GM18511 (cell line): Measurements from ENCODE around the gene OGDHL.
"Not testable (repeated sequence)": the region's sequence is repeated elsewhere in the genome, so short reads cannot be mapped to it uniquely, and the experiment has no call there.

ENCODE experiments used
- ATAC-seq: cut with Tn5 transposase; IDR thresholded peaks from one replicate; pipeline ENCODE4 v1.9.1; 2021; ENCODE audit warnings: mild to moderate bottlenecking, moderate library complexity; ENCODE audit not compliant: unreplicated experiment

Gene OGDHL

DNA sequence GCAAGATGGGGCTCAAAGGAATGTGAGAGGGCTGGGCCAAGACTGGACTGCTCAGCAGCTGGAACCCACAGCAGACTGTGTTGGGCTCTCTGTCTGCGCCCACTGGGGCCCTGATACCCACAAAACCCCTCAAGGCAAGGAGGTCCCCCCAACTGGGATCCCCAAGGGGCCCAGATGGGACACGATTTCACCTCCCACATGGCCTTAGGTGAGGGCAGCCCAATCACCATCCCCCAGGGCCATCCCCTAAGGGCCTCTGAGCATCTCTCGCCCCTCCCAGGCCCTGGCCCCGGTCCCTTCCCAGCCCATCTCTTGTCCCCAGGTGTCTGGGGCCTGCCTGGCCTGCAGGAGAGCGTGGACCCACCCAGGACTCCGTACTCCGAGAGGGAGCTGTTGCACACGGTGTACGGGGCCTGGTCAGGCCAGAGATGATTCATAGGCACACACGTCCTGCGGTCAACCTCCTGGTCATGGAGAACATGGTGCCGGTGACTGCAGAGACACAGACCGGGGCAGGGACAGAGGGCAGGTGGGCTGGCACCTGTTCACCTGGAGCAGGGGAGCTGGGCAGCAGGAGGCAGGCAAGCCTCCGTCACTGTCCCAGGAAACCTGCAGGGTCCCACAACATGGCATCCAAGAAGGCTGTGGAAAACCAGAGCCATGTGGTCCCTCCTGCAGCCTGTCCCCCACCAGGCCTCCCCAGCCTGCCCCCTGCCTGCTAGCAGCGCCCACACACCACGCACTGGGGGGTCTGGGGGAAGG lies 21.6 kb downstream of the OGDHL start:
- ATAC-seq, result no peak

GRCh38 chr10:49739426-49739825 lies 22.7 kb downstream of the OGDHL start:
- no peak for ATAC-seq

GRCh38 chr10:49738616-49739360 lies 23.3 kb downstream of the OGDHL start:
- no peak for ATAC-seq

DNA sequence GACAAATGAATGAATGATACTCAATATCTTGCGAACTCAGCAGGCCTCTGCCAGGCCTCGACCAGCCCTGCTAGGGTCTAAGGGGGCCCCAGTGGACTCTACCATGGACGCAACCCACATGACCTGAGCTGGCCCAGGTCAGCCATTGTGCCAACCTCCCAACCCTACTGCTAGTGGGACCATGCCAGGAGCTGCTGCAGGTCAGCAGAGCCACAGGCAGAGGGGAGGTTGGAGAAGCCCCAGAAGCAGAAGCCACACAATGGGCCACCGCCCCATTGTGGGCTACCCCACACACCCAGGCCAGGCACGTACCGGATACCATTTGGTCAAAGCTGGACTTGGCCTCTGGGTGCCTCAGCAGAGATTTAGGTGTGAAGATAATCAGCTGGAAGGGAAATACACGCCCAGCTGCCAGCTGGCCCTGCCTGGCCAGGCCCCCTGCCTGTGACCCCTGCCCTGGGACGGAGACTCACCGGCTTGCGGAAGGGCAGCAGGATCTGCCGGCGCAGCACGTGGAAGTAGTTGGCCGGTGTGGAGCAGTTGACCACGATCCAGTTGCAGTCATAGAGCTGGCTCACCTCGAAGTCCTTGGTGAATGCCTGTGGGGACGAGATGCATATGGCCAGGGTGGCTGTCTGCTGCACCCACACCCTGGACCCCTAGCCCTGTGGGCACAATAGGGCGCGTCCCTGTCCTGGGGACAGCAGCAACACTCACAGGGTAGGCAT lies 24.5 kb downstream of the OGDHL start:
- no peak for ATAC-seq

DNA sequence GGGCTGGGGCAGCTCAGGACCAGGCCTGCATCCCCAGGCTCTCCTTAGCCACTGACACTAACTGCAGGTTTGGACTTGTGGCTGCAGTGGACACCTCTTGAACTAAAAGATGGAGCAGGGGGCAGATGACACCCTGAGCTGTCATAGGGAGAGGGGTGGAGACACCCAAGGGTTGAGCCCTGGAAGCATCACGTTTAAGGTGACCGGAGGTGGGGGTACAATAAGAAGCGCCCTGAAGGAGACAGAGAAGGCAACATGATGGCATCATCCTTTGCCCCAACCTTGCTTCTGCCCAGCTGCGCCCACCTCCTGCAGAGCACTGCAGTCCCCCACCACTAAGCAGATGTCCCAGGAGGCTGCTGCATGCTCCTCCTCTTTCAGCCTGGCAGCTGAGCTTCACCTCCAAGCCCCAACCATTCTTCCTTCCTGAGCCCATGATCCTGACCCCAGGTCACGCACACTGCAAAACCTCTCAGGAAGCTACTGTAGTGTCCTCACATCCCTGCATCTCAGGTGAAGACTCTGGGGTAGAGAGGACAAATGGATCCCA lies 25.5 kb downstream of the OGDHL start:
- no peak for ATAC-seq

DNA sequence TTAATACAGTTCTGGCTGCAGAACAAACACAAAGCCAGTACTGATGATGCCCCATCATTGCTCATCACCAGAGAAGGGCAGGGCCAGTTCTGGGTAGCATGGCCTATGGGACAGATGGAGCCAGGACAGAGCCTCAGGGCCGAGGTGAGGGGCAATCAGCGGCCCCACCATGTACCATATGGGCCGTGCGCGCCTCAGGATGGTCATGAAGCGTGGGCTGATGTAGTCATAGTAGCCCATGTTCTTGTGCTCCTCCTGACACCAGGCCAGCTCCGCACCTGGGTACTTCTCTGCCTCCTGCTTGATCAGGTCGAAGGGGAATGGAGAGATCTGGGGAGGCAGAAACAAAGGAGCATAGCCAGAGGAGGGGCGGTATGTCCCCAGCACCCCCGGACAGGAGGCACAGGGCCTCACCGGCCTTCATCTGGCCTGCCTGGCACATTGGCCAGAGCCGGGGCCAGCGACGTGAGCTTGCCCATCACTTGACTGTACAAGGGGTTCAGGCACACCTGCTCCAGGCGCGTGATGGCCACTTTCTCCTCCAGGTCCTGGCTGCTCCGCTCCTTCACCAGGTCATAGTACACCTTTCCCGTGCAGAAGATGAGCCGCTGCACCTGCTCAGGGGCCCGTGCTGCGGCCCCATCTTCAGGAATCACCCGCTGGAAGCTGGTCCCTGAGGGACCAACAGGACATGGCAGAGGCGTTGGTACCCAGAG lies 26.1 kb downstream of the OGDHL start:
- ATAC-seq, result no peak

DNA sequence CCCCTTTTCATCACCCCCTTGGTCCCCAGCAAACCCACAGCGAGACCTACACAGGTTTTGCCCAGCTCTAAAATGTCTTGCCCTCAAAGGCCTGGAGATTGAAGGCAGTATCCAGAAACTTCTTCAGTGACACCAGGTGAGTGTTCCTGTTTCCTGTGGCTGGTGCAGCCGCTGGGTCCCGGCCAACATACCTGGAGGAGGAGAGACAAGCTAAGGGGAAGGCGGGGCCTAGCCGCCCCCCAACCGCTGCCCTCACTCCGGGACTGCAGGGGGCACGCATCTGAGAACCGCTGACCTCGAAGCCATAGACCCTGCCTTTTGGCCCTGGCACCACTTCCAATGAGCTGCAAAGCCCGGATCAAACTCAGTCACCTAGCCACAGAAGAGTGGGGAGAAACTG lies 27.0 kb downstream of the OGDHL start:
- ATAC-seq, result no peak

GRCh38 chr10:49734676-49735075 lies 27.4 kb downstream of the OGDHL start:
- ATAC-seq, result no peak

DNA sequence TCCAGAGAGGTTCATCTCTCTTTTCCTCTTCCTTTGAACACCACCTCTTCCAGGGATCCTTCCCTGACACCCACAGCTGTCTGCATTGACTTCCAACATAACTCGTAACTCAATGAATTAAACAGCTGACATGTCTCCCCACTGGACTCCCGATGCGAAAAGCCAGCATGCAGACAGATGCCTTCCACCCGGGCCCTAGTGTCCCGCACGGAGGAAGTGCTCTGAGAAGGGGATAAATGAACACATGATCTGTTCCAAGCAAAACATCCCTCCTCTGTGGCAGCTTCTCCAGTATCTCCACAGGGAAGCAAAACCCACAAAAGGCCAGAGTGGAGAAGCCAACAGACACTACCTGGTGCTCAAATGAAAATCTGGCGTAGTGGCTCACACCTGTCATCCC lies 28.3 kb downstream of the OGDHL start:
- ATAC-seq, result no peak

DNA sequence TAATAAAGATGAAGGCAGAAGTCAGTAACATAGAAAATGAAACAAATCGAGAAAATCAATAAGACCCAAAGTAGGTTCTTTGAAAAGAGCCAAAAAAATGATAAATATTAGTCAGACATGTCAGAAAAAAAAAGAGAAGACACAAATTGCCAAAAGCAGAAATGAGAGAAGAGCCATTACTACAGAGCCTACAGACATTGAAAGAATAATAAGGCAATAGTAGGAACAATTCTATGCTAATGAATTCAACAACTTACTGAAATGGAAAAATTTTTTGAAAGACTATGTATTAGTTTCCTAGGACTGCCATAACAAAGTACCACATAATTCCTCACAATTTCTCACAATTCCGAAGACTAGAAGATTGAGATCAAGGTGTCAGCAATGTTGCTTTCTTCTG lies 35.5 kb downstream of the OGDHL start:
- ATAC-seq, result no peak

GRCh38 chr10:49715157-49715556 lies 47.0 kb downstream of the OGDHL start:
- ATAC-seq, result not testable (repeated sequence)

- no peak for ATAC-seq
These were observed 48.9 kb downstream of the OGDHL start for GRCh38 chr10:49713266-49713665.

DNA sequence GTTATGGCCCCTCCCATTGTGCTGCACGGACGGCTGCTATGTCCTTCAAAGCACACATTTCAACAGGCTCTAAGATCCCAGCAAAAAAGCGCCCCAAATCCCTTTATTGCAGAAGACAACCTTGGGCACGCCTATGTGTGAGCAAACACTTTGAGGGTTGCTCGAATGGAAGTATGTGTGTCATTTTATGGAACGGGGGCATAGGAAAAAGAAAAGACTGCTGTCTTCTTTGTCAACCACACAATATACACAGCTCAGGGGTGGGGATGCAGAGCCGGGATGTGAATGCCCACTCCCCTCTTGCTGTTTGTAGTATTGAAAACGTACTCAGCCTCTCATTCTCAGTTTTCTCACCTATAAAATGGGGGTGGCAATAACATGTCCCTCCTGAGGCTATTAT lies 50.6 kb downstream of the OGDHL start:
- no peak for ATAC-seq

- no peak for ATAC-seq
These were observed 51.2 kb downstream of the OGDHL start for GRCh38 chr10:49710966-49711365.

GRCh38 chr10:49709934-49710333 lies 52.2 kb downstream of the OGDHL start:
- no peak for ATAC-seq

DNA sequence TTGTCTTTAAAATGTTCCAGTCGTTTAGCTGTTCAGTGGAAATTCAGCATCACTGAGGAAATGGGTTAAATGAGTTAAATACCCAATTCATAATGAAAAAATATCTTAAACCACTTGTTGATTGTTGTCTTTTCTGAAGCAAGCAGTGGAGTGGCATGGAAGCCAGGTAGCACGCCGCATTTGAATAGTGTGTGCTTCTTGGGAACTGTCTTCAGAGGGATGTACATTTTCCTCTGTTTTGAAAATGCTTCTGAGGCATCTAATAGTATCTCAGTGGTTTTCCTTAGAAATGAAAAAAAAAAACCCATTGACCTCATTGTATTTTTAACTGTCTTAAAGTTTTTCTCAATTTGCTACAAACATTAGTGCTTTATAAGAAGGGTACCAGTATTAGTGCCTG lies 54.5 kb downstream of the OGDHL start:
- no peak for ATAC-seq

DNA sequence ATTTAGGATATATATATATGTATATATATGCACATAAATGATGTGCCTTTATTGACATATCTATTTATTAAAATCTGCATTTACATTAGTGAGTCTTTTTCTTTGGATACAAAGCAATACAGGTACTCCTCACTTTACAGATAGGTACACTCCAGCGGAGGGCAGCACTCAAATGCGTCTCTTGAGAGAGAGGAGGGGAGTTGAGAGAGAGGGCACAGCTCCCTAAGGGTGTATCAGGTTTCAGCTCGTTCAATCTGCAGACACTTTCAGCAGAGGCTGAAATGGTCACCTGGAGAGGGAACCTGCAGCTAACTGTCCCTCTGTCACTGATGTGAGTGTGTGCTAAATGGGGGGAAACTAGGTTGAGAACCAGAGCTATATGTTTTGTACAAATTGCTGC lies 61.1 kb downstream of the OGDHL start:
- no peak for ATAC-seq

GRCh38 chr10:49700211-49700610 lies 61.9 kb downstream of the OGDHL start:
- ATAC-seq, result no peak

DNA sequence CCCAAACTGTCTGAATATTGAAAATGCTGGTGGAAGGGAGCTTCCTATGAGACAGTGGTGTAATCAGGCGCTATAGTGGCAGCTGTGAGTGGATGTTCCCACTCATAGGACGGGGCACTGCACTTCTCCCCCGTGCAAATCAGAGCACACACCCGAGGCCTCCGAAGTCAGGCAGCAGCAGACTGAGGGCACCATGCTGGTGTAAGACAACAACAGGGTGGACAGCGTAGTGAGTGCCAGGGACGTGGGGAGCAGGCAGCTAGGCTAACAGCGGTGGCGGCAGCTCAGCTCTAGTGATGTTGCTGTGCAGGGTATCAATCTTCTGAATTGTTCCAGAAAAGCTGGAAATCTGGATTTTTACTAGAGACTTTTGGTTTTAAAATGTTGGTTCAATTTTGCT lies 63.4 kb downstream of the OGDHL start:
- no peak for ATAC-seq

DNA sequence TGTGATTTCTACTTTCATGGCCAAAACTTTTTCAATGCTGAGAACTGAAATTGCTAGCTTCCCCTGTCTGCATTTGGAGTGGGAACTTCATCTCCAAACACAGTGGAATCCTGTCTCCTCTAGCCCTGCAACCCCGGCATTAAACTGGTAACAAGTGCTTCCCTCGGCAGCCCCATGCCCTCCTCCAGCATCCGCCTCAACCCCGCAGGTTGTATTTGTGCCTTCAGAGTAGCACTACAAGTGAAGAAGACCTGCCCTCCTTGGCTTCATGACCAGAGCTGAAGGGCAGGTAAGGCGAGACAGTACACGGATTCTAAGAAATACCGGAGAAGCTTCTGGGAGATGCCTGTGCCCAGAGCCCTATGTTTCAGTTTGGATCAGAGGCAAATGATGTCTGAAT lies 65.8 kb downstream of the OGDHL start:
- no peak for ATAC-seq

DNA sequence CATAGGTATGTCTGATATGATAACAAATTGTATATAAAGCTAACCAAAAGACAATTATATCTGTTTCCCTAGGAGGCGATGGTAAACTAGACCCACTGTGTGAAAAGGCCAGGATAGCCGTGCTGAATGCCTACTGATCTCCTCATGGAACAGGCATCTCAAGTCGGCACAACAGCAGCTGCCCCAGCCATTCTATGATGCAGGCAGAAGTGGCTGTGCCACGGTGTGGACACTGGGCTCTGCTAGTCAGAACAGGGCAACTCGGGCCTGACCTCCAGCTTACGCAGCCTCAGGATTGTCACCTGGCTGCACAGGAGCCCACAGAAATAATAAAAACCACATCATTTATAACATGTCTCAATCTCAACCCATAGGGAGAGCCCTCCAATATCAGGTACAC lies 67.7 kb downstream of the OGDHL start:
- no peak for ATAC-seq
